ENCODE measurements around the gene BPIFB1.

Gene BPIFB1, protein sequence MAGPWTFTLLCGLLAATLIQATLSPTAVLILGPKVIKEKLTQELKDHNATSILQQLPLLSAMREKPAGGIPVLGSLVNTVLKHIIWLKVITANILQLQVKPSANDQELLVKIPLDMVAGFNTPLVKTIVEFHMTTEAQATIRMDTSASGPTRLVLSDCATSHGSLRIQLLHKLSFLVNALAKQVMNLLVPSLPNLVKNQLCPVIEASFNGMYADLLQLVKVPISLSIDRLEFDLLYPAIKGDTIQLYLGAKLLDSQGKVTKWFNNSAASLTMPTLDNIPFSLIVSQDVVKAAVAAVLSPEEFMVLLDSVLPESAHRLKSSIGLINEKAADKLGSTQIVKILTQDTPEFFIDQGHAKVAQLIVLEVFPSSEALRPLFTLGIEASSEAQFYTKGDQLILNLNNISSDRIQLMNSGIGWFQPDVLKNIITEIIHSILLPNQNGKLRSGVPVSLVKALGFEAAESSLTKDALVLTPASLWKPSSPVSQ

DNA sequence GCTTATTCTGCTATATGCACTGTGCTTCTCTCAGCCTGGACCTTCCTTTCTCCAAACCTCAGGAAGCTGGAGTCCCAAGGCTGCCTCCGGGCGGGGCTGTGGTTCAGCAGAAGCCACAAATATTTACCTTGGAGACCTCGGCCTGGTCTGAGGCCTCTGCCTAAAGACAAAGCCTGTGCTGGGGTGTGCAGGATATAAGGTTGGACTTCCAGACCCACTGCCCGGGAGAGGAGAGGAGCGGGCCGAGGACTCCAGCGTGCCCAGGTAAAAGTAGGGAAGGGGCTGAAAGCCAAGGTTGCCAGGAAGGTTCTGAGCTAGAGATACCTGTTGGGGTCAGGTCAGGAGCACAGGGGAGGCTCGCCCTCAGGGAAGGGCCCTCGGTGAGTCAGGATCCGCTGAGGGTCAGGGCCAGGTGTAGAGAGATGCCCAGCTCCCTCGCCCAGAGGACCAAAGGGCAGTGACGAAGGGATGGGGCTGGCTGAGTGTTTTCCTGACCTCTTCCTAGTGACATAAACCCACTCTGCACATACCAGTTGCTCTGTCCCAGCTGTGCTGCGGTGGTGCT, at the start of gene BPIFB1:
TSS of gene BPIFB1 (plus strand) at position 224 of the 565 bp plus-strand sequence. CDS start 2,860 bp downstream, outside the sequence.
- Histone ChIP-seq H3K4me3 (ENCODE audit: insufficient read length, low read depth) (no peak within 1 kb of the TSS), H3K4me1 (ENCODE audit: insufficient read depth, insufficient read length) (no peaks in the 10 kb centered on the region), H3K27me3 (ENCODE audit: insufficient read depth, insufficient read length) (no peaks in the 10 kb centered on the region), H3K36me3 (ENCODE audit: insufficient read depth, insufficient read length, low read length) (no peaks in the 10 kb centered on the region), H3K9ac (ENCODE audit: insufficient read length, low read depth) (no peak within 1 kb of the TSS), H3K9me3 (ENCODE audit: insufficient read depth, low read length) (no peaks in the 10 kb centered on the region)
- no peak for DNase-seq (ENCODE audit: low read depth, low spot score)
- TF ChIP-seq YY1 (IDR thresholded peaks at IDR 0.05; ENCODE audit: insufficient read depth, insufficient read length) (no peak), SUZ12 (IDR thresholded peaks at IDR 0.05; ENCODE audit: extremely low read depth, insufficient read depth, insufficient read length) (no peak), ZNF274 (IDR thresholded peaks at IDR 0.05; ENCODE audit: low read depth, low read length) (no peak)

DNA sequence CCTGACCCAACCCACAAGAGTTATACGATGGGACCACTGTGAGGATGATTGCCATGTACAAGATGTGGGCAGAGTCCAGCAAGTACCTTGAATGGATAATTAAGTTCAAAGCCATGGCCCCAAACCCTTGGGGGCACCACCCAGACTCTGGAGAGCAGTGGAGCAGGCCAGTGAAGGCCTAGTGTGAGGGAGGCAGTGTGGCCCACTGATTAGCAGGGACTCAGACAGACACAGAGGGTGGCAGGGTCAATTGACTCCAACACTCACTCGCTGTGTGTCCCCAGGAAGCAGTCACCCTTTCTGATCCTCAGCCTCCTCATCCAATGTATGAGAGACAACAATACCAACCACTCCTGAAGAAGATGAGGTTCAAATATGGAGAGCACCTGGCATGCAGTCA, 49.0 kb upstream of the BPIFB1 start:
- no peaks in the 10 kb centered on the region for H3K27me3 ChIP-seq (ENCODE audit: insufficient read depth, insufficient read length)
- H3K9ac ChIP-seq (ENCODE audit: insufficient read length, low read depth): no peak overlapping the region
- no peaks in the 10 kb centered on the region for H3K36me3 ChIP-seq (ENCODE audit: insufficient read depth, insufficient read length, low read length)
- H3K4me3 ChIP-seq (ENCODE audit: insufficient read length, low read depth): no peak overlapping the region
- H3K9me3 ChIP-seq (ENCODE audit: insufficient read depth, low read length): no peaks in the 10 kb centered on the region
- TF ChIP-seq SUZ12 (IDR thresholded peaks at IDR 0.05; ENCODE audit: extremely low read depth, insufficient read depth, insufficient read length) (no peak), ZNF274 (IDR thresholded peaks at IDR 0.05; ENCODE audit: low read depth, low read length) (no peak), YY1 (IDR thresholded peaks at IDR 0.05; ENCODE audit: insufficient read depth, insufficient read length) (no peak)
- no peaks in the 10 kb centered on the region for H3K4me1 ChIP-seq (ENCODE audit: insufficient read depth, insufficient read length)
- no peak for DNase-seq (ENCODE audit: low read depth, low spot score)

DNA sequence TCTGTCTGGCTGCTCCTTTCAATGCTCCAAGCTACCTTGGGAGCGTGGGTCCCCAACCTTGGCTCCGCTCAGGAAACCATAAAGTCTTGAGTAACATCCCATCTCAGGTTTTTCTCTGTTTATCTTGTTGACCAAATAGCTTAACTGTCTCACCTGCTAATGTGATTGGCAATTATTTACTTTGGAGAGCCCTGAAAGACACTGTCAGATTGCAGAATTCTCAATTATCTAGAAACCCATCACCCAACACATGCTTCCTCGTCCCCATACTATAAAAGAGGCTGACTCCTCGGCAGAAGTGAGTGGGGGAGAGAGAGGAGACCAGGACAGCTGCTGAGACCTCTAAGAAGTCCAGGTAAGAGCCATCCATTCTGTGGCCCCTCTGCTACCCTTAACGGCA, 47.3 kb upstream of the BPIFB1 start, which contains the start of gene BPIFA1:
TSS of gene BPIFA1 (plus strand) at position 301 of the 400 bp plus-strand sequence. CDS start 1,716 bp downstream, outside the sequence.
- no peak for DNase-seq (ENCODE audit: low read depth, low spot score)
- no peak within 1 kb of the TSS for H3K4me3 ChIP-seq (ENCODE audit: insufficient read length, low read depth)
- no peaks in the 10 kb centered on the region for H3K4me1 ChIP-seq (ENCODE audit: insufficient read depth, insufficient read length)
- H3K27me3 ChIP-seq (ENCODE audit: insufficient read depth, insufficient read length): no peaks in the 10 kb centered on the region
- H3K9ac ChIP-seq (ENCODE audit: insufficient read length, low read depth): no peak within 1 kb of the TSS
- H3K9me3 ChIP-seq (ENCODE audit: insufficient read depth, low read length): no peaks in the 10 kb centered on the region
- H3K36me3 ChIP-seq (ENCODE audit: insufficient read depth, insufficient read length, low read length): no peaks in the 10 kb centered on the region
- no peak for TF ChIP-seq SUZ12 (IDR thresholded peaks at IDR 0.05; ENCODE audit: extremely low read depth, insufficient read depth, insufficient read length)
- TF ChIP-seq ZNF274 (IDR thresholded peaks at IDR 0.05; ENCODE audit: low read depth, low read length): no peak
- TF ChIP-seq YY1 (IDR thresholded peaks at IDR 0.05; ENCODE audit: insufficient read depth, insufficient read length): no peak

DNA sequence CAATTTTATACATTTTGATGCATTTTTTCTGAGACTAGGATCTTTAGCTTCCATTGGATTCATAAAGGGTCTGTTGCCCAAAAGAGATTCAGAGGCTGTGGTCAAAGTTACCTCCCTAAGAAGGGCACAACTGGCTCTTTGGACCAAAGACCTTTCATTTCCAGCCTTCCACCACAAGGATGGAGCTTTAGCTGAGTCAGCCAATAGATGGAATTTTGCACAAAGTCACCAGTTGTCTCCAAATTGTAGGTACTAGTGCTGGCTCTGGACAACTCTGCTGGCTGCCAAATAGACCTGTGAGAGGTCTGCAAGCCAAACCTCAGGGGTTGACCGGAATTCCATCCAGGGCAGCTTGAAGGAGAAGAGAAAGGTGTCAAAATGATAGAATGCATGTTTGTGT, 46.7 kb upstream of the BPIFB1 start:
- H3K4me3 ChIP-seq (ENCODE audit: insufficient read length, low read depth): no peak overlapping the region
- no peak for TF ChIP-seq ZNF274 (IDR thresholded peaks at IDR 0.05; ENCODE audit: low read depth, low read length)
- TF ChIP-seq YY1 (IDR thresholded peaks at IDR 0.05; ENCODE audit: insufficient read depth, insufficient read length): no peak
- no peak for TF ChIP-seq SUZ12 (IDR thresholded peaks at IDR 0.05; ENCODE audit: extremely low read depth, insufficient read depth, insufficient read length)
- H3K9me3 ChIP-seq (ENCODE audit: insufficient read depth, low read length): no peaks in the 10 kb centered on the region
- no peak for DNase-seq (ENCODE audit: low read depth, low spot score)
- H3K9ac ChIP-seq (ENCODE audit: insufficient read length, low read depth): no peak overlapping the region
- H3K27me3 ChIP-seq (ENCODE audit: insufficient read depth, insufficient read length): no peaks in the 10 kb centered on the region
- no peaks in the 10 kb centered on the region for H3K36me3 ChIP-seq (ENCODE audit: insufficient read depth, insufficient read length, low read length)
- no peaks in the 10 kb centered on the region for H3K4me1 ChIP-seq (ENCODE audit: insufficient read depth, insufficient read length)

DNA sequence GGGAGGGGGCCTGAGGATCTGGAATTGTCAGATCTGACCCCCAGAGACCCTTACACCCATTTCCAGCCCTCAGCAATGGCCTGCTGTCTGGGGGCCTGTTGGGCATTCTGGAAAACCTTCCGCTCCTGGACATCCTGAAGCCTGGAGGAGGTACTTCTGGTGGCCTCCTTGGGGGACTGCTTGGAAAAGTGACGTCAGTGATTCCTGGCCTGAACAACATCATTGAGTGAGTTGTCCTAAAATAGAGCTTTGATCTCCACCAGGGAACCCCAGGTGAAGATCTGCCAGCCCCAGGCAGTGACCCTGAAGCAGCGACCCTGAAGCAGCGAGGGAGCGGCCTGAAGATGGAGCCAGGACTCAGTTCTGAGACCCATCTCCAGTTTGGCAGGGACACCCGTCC, 45.0 kb upstream of the BPIFB1 start:
- TF ChIP-seq SUZ12 (IDR thresholded peaks at IDR 0.05; ENCODE audit: extremely low read depth, insufficient read depth, insufficient read length) (no peak), ZNF274 (IDR thresholded peaks at IDR 0.05; ENCODE audit: low read depth, low read length) (no peak), YY1 (IDR thresholded peaks at IDR 0.05; ENCODE audit: insufficient read depth, insufficient read length) (no peak)
- no peak for DNase-seq (ENCODE audit: low read depth, low spot score)
- no peaks in the 10 kb centered on the region for H3K36me3 ChIP-seq (ENCODE audit: insufficient read depth, insufficient read length, low read length)
- H3K4me3 ChIP-seq (ENCODE audit: insufficient read length, low read depth): no peak overlapping the region
- no peaks in the 10 kb centered on the region for H3K27me3 ChIP-seq (ENCODE audit: insufficient read depth, insufficient read length)
- no peaks in the 10 kb centered on the region for H3K4me1 ChIP-seq (ENCODE audit: insufficient read depth, insufficient read length)
- no peaks in the 10 kb centered on the region for H3K9me3 ChIP-seq (ENCODE audit: insufficient read depth, low read length)
- no peak overlapping the region for H3K9ac ChIP-seq (ENCODE audit: insufficient read length, low read depth)

DNA sequence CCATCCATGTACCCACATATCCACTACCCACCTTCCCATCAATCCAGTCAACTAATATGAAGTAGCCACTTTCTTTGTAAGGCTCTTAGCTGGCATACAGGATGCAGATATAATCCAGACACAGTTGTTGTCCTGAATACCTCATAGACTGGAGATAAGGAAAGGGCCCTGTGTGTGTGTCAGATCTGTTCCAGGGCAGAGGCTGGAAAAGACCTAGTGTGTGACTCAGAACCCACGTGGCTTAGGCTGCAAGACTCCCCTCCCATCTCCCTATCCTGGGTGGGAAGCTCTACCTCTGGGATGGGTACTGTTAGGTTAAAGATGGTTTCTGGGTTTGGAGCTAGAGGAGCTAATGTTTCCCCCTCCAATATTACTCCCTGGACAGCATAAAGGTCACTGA, 43.6 kb upstream of the BPIFB1 start:
- no peak for TF ChIP-seq YY1 (IDR thresholded peaks at IDR 0.05; ENCODE audit: insufficient read depth, insufficient read length)
- no peak for TF ChIP-seq SUZ12 (IDR thresholded peaks at IDR 0.05; ENCODE audit: extremely low read depth, insufficient read depth, insufficient read length)
- TF ChIP-seq ZNF274 (IDR thresholded peaks at IDR 0.05; ENCODE audit: low read depth, low read length): no peak
- H3K4me3 ChIP-seq (ENCODE audit: insufficient read length, low read depth): no peak overlapping the region
- H3K4me1 ChIP-seq (ENCODE audit: insufficient read depth, insufficient read length): no peaks in the 10 kb centered on the region
- H3K36me3 ChIP-seq (ENCODE audit: insufficient read depth, insufficient read length, low read length): no peaks in the 10 kb centered on the region
- H3K9ac ChIP-seq (ENCODE audit: insufficient read length, low read depth): no peak overlapping the region
- H3K9me3 ChIP-seq (ENCODE audit: insufficient read depth, low read length): no peaks in the 10 kb centered on the region
- no peaks in the 10 kb centered on the region for H3K27me3 ChIP-seq (ENCODE audit: insufficient read depth, insufficient read length)
- no peak for DNase-seq (ENCODE audit: low read depth, low spot score)
